ENCODE measurements around the gene CACNA2D4.

The CACNA2D4 gene

DNA sequence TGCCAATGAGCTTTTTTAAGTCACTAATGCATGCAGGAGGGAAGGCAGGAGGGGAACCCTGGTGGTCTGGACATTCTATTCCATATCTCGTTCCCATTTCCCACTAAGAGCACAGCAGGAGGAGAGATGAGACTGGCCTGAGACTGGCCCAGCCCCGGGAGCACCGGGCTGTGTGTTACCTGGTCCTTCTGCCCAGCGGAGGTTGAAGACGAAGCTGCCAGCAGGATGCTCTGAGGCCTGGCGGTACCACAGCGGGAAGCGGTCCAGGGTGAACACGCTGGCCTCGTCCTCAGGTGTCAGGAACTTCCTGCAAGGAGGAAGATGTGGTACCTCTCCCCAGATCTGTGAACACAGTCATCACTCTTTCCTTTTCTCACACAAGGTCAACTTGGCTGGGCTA lies 74.2 kb downstream of the CACNA2D4 start:
- H3K27ac ChIP-seq (ENCODE audit: low read length): no peak overlapping the region
- H3K4me2 ChIP-seq (ENCODE audit: low read depth, low read length): no peak overlapping the region
- no peak for DNase-seq
- H3K79me2 ChIP-seq (ENCODE audit: low read length): no peaks in the 10 kb centered on the region
- no peaks in the 10 kb centered on the region for H3K4me1 ChIP-seq (ENCODE audit: low read length)
- H3K4me3 ChIP-seq (ENCODE audit: low read length): no peak overlapping the region
- H4K20me1 ChIP-seq (ENCODE audit: insufficient read depth, low read length): no peaks in the 10 kb centered on the region
- TF ChIP-seq EZH2 (optimal IDR thresholded peaks at IDR 0.05; ENCODE audit: low read depth, low read length) (no peak), EZH2phosphoT487 (IDR thresholded peaks at IDR 0.05; ENCODE audit: low read length) (no peak)
- TF ChIP-seq, protein P1, sequence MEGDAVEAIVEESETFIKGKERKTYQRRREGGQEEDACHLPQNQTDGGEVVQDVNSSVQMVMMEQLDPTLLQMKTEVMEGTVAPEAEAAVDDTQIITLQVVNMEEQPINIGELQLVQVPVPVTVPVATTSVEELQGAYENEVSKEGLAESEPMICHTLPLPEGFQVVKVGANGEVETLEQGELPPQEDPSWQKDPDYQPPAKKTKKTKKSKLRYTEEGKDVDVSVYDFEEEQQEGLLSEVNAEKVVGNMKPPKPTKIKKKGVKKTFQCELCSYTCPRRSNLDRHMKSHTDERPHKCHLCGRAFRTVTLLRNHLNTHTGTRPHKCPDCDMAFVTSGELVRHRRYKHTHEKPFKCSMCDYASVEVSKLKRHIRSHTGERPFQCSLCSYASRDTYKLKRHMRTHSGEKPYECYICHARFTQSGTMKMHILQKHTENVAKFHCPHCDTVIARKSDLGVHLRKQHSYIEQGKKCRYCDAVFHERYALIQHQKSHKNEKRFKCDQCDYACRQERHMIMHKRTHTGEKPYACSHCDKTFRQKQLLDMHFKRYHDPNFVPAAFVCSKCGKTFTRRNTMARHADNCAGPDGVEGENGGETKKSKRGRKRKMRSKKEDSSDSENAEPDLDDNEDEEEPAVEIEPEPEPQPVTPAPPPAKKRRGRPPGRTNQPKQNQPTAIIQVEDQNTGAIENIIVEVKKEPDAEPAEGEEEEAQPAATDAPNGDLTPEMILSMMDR (IDR thresholded peaks at IDR 0.05; ENCODE audit: low read length): no peak
- no peaks in the 10 kb centered on the region for H3F3A ChIP-seq (ENCODE audit: insufficient read depth, low read length)
- H3K27me3 ChIP-seq (replicated peaks; ENCODE audit: insufficient read depth, low read length): peaks cover 73% of the 10 kb centered on the region
- no peaks in the 10 kb centered on the region for H3K9me2 ChIP-seq (replicated peaks; ENCODE audit: insufficient read depth, low read length)
- no peak overlapping the region for H2AFZ ChIP-seq (ENCODE audit: low read length)
- H3K36me3 ChIP-seq (replicated peaks; ENCODE audit: insufficient read depth, low read length): no peaks in the 10 kb centered on the region
- no peaks in the 10 kb centered on the region for H3K9me3 ChIP-seq (replicated peaks; ENCODE audit: insufficient read depth, low read length)
- no peak overlapping the region for H3K9ac ChIP-seq (ENCODE audit: low read length)

DNA sequence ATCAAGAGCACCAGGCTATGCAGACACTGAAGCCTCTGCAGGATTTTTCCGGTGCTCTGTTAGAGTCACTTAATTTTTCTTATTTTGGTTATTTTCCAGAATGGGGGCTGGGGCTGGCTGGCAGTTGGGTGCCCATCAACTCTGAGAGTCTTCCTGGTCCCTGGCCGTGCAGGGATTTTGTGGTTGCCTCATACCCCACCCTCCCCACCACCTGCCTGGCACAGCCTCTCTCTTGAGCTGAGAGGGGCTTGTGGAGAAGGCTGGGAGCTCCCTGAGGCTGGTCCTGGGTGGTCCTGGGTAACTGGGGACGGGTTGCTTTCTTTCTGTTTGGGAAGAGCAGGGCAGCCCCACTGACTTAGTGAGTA lies 74.8 kb downstream of the CACNA2D4 start:
- Histone ChIP-seq H3K79me2 (ENCODE audit: low read length) (no peaks in the 10 kb centered on the region), H4K20me1 (ENCODE audit: insufficient read depth, low read length) (no peaks in the 10 kb centered on the region), H3K9me2 (replicated peaks; ENCODE audit: insufficient read depth, low read length) (no peaks in the 10 kb centered on the region), H3K9me3 (replicated peaks; ENCODE audit: insufficient read depth, low read length) (no peaks in the 10 kb centered on the region), H3K27ac (ENCODE audit: low read length) (no peak overlapping the region), H3K4me2 (ENCODE audit: low read depth, low read length) (no peak overlapping the region), H3K4me3 (ENCODE audit: low read length) (no peak overlapping the region), H3K4me1 (ENCODE audit: low read length) (no peaks in the 10 kb centered on the region), H3K36me3 (replicated peaks; ENCODE audit: insufficient read depth, low read length) (no peaks in the 10 kb centered on the region), H3K27me3 (replicated peaks; ENCODE audit: insufficient read depth, low read length) (peaks cover 78% of the 10 kb centered on the region), H2AFZ (ENCODE audit: low read length) (no peak overlapping the region), H3K9ac (ENCODE audit: low read length) (no peak overlapping the region), H3F3A (ENCODE audit: insufficient read depth, low read length) (no peaks in the 10 kb centered on the region)
- no peak for DNase-seq
- TF ChIP-seq EZH2 (optimal IDR thresholded peaks at IDR 0.05; ENCODE audit: low read depth, low read length) (no peak), EZH2phosphoT487 (IDR thresholded peaks at IDR 0.05; ENCODE audit: low read length) (no peak)
- TF ChIP-seq, protein P1 (IDR thresholded peaks at IDR 0.05; ENCODE audit: low read length): no peak

DNA sequence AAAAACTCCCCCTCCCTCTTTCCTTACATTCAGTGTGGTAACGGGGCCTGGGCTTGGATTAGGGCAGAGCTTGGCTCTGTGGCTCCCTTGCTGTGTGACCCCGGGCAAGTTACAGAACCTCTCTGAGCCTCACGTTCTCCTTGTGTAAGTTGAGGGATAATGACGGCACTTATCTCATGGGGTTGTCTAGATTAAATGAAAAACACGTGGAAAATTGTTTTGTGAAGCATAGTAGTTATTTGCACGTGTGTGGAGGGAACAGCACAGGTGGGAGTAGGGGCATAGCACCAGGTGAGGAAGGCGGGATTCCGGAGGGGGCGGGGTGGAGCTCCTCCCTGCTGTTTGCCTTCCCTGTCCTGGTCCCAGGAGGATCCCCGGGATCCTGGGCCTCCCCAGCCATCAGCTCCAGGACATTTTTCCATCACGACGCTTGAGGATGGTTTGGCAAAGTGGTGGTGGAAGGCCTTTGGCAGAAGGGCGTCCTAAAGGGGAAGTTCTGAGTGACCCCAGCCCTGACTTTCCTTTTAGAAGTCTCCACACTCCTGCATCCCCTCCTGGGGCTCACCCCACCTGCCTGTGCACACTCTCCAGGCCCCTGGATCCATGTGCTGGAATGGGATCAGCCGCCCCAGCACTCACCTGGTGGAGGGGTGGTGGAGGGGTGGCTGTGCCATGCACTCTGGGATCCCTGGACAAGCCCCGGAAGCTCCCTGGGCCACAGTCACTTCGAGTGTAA lies 75.4 kb downstream of the CACNA2D4 start:
- no peaks in the 10 kb centered on the region for H4K20me1 ChIP-seq (ENCODE audit: insufficient read depth, low read length)
- H2AFZ ChIP-seq (ENCODE audit: low read length): no peak overlapping the region
- H3K79me2 ChIP-seq (ENCODE audit: low read length): no peaks in the 10 kb centered on the region
- H3K4me3 ChIP-seq (ENCODE audit: low read length): no peak overlapping the region
- H3K9me2 ChIP-seq (replicated peaks; ENCODE audit: insufficient read depth, low read length): no peaks in the 10 kb centered on the region
- peaks cover 84% of the 10 kb centered on the region for H3K27me3 ChIP-seq (replicated peaks; ENCODE audit: insufficient read depth, low read length)
- no peak overlapping the region for H3K4me2 ChIP-seq (ENCODE audit: low read depth, low read length)
- no peaks in the 10 kb centered on the region for H3K36me3 ChIP-seq (replicated peaks; ENCODE audit: insufficient read depth, low read length)
- no peaks in the 10 kb centered on the region for H3F3A ChIP-seq (ENCODE audit: insufficient read depth, low read length)
- H3K9me3 ChIP-seq (replicated peaks; ENCODE audit: insufficient read depth, low read length): no peaks in the 10 kb centered on the region
- TF ChIP-seq EZH2phosphoT487 (IDR thresholded peaks at IDR 0.05; ENCODE audit: low read length): no peak
- TF ChIP-seq, protein P1 (IDR thresholded peaks at IDR 0.05; ENCODE audit: low read length): no peak
- no peak for DNase-seq
- H3K27ac ChIP-seq (ENCODE audit: low read length): no peak overlapping the region
- no peak overlapping the region for H3K9ac ChIP-seq (ENCODE audit: low read length)
- no peaks in the 10 kb centered on the region for H3K4me1 ChIP-seq (ENCODE audit: low read length)
